Hepatocyte (in vitro differentiated cells): ENCODE measurements around the gene RBBP4.

Experiments
- EZH2phosphoT487 ChIP-seq: fragments of 200-600 bp; sonication (generic); IDR thresholded peaks from one replicate; pipeline ENCODE4 v1.6.1; 2018; ENCODE audit warnings: antibody characterized with exemption, mild to moderate bottlenecking, low read depth, moderate library complexity; ENCODE audit not compliant: unreplicated experiment, severe bottlenecking
- TF ChIP-seq, protein P1 (sequence below): fragments of 200-600 bp; sonication (generic); IDR thresholded peaks from 2 replicates; pipeline ENCODE4 v1.5.1; 2016; ENCODE audit warnings: antibody characterized with exemption, mild to moderate bottlenecking; ENCODE audit not compliant: poor library complexity

DNA sequence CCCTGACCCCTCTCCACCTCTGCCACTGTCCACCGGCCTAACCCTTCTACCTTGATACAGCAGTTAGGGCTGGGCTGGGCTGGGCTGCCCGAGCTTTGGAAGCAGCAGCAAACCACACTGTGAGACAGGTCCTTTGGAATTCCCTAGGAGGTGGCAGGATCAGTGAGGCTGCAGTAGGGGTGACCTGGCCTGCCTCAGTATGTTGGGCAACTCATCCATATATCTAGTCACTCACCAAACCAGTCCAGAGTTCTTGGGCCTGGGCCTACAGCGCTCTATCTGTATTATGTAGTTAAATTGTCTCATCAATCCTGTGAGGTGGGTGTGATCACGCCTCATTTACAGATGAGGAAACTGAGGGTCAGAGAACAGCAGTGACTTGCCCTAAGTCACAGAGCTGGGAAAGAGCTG is 64.9 kb downstream of the RBBP4 start:
- TF ChIP-seq, protein P1, sequence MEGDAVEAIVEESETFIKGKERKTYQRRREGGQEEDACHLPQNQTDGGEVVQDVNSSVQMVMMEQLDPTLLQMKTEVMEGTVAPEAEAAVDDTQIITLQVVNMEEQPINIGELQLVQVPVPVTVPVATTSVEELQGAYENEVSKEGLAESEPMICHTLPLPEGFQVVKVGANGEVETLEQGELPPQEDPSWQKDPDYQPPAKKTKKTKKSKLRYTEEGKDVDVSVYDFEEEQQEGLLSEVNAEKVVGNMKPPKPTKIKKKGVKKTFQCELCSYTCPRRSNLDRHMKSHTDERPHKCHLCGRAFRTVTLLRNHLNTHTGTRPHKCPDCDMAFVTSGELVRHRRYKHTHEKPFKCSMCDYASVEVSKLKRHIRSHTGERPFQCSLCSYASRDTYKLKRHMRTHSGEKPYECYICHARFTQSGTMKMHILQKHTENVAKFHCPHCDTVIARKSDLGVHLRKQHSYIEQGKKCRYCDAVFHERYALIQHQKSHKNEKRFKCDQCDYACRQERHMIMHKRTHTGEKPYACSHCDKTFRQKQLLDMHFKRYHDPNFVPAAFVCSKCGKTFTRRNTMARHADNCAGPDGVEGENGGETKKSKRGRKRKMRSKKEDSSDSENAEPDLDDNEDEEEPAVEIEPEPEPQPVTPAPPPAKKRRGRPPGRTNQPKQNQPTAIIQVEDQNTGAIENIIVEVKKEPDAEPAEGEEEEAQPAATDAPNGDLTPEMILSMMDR, result no peak
- no peak for TF ChIP-seq EZH2phosphoT487
